ENCODE data around the gene ARNT2. TPM values are rescaled to one million over a fixed set of nuclear protein-coding genes. Genes with fewer than 3 reads are reported as not detected.
"Not testable (repeated sequence)": the region's sequence is repeated elsewhere in the genome, so short reads cannot be mapped to it uniquely, and the experiment has no call there.

ARNT2 gene
- total and polyA plus RNA-seq, 3 experiments from 2014 or later = 0.11 to 0.13 TPM; not detected in 1

- H3K27me3 Mint-ChIP-seq = peaks cover 8 to 17% of the 10 kb centered on the region in 2 donors
- peaks cover 0 to 3% (median 0%) of the 10 kb centered on the region in 5 donors for H3K9me3 Mint-ChIP-seq
- H3K27ac Mint-ChIP-seq = no peak overlapping the region
- H3K4me3 Mint-ChIP-seq = no peak overlapping the region
- Histone ChIP-seq H3K36me3 (ENCODE audit: insufficient read depth, low read length) (no peaks in the 10 kb centered on the region), H3K9me3 (ENCODE audit: low read length) (no peaks in the 10 kb centered on the region), H3K4me3 (ENCODE audit: low read length) (no peak overlapping the region), H3K4me1 (ENCODE audit: insufficient read depth, low read length) (no peaks in the 10 kb centered on the region), H3K27me3 (ENCODE audit: insufficient read depth, low read length, poor library complexity, severe bottlenecking) (no peaks in the 10 kb centered on the region), H3K27ac (ENCODE audit: low read depth, low read length) (no peak overlapping the region)
- ChIA-PET POLR2A (no interaction called here), CTCF (no interaction called here)
- no peaks in the 10 kb centered on the region for H3K36me3 Mint-ChIP-seq
- no peaks in the 10 kb centered on the region for H3K4me1 Mint-ChIP-seq
- DNase-seq = no peak
Observed at GRCh38 chr15:80639168-80639555, 235.0 kb downstream of the ARNT2 start.

DNA sequence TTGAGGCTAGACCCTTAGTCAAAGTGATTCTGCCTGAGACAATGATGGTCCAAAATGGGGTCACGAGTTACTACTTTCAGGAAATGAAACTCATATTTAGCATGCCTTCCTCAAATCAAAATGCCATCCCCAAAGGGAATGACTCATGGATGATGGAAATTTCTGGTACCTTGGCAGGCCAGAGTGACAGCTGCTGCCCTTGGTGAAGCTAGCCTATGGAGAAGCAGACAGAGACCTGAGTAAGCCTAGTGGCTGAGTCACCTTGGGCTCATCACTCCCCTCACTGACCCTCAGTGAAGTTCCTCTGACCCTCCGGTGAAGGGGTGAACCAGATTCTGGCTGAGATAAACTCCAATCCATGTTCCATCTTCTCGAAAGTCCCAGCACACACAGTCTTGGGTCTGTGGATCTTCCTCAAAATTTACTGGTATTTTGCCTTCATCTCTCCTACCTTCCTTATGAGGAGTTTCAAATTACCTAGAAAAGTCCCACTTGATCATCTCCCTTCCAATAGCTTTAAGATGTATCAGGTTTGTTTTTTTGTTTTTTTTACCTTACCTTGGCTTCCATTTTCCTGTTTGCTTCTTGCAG is 236.4 kb downstream of the ARNT2 start:
- H3K4me1 ChIP-seq (ENCODE audit: insufficient read depth, low read length) = no peaks in the 10 kb centered on the region
- Mint-ChIP-seq H3K4me3 (no peak overlapping the region), H3K4me1 (no peaks in the 10 kb centered on the region), H3K36me3 (no peaks in the 10 kb centered on the region), H3K9me3 (peaks cover 0 to 3% (median 0%) of the 10 kb centered on the region in 5 donors), H3K27ac (peak overlapping the region in 1 of 8 donors; percentile 1), H3K27me3 (peaks cover 8 to 11% of the 10 kb centered on the region in 2 donors)
- no peak overlapping the region for H3K27ac ChIP-seq (ENCODE audit: low read depth, low read length)
- H3K4me3 ChIP-seq (ENCODE audit: low read length) = no peak overlapping the region
- no peaks in the 10 kb centered on the region for H3K36me3 ChIP-seq (ENCODE audit: insufficient read depth, low read length)
- no peaks in the 10 kb centered on the region for H3K27me3 ChIP-seq (ENCODE audit: insufficient read depth, low read length, poor library complexity, severe bottlenecking)
- CTCF ChIA-PET = no interaction called here
- no peak for DNase-seq
- POLR2A ChIA-PET = no interaction called here
- no peaks in the 10 kb centered on the region for H3K9me3 ChIP-seq (ENCODE audit: low read length)

DNA sequence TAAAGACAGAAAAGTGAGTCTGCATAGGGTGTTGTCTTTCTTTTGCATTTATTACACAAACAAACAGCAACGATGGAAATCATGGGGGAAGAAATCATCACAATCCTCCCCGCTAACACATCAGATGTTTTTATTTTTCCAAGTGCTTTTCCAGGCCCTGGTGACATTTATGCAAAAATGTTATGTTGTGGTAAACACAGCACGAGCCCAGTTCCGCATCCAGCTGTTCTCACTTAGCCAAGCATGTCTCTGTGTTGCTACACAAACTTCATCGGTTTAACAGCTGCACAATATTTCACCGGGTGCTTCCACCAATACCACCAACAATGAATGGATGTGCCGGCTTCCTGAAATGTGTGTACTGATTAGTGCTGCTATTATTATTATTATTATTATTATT is 237.2 kb downstream of the ARNT2 start:
- H3K27me3 ChIP-seq (ENCODE audit: insufficient read depth, low read length, poor library complexity, severe bottlenecking) = no peaks in the 10 kb centered on the region
- no peaks in the 10 kb centered on the region for H3K4me1 ChIP-seq (ENCODE audit: insufficient read depth, low read length)
- H3K27ac ChIP-seq (ENCODE audit: low read depth, low read length) = no peak overlapping the region
- H3K36me3 Mint-ChIP-seq = no peaks in the 10 kb centered on the region
- H3K36me3 ChIP-seq (ENCODE audit: insufficient read depth, low read length) = no peaks in the 10 kb centered on the region
- CTCF ChIA-PET = no interaction called here
- H3K9me3 ChIP-seq (ENCODE audit: low read length) = no peaks in the 10 kb centered on the region
- no peak overlapping the region for H3K27ac Mint-ChIP-seq
- no peak overlapping the region for H3K4me3 ChIP-seq (ENCODE audit: low read length)
- H3K27me3 Mint-ChIP-seq = peaks cover 8 to 14% of the 10 kb centered on the region in 2 donors
- POLR2A ChIA-PET = no interaction called here
- no peaks in the 10 kb centered on the region for H3K4me1 Mint-ChIP-seq
- H3K4me3 Mint-ChIP-seq = no peak overlapping the region
- no peak for DNase-seq
- peaks cover 0 to 6% (median 0%) of the 10 kb centered on the region in 5 donors for H3K9me3 Mint-ChIP-seq

DNA sequence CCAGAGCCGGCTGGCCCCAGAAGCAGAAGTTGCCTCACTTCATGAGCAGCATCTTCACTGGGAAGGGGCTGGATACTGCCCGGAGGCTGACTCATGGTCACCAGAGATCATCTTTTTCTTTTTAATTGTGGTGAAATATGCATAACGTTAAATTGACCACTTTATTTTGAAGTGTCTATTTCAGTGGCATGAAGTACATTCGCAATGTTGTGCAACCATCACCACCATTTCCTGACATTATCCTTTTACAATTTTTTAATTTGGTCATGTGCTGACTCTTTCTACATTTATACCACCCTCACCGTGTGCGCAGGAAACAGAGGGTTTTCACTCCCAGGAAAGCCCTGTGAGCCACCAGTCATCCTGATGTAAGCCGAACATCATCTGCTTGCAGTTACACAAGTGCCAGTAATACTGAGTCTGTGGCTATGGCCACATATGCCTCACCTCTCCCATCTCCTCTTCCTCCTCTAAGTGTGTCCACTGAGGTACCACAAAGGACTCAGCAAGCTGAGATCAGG is 239.3 kb downstream of the ARNT2 start:
- ChIA-PET CTCF (no interaction called here), POLR2A (no interaction called here)
- Histone ChIP-seq H3K36me3 (ENCODE audit: insufficient read depth, low read length) (no peaks in the 10 kb centered on the region), H3K9me3 (ENCODE audit: low read length) (no peaks in the 10 kb centered on the region), H3K27ac (ENCODE audit: low read depth, low read length) (no peak overlapping the region), H3K4me1 (ENCODE audit: insufficient read depth, low read length) (no peaks in the 10 kb centered on the region), H3K4me3 (ENCODE audit: low read length) (no peak overlapping the region), H3K27me3 (ENCODE audit: insufficient read depth, low read length, poor library complexity, severe bottlenecking) (no peaks in the 10 kb centered on the region)
- Mint-ChIP-seq H3K4me3 (no peak overlapping the region), H3K36me3 (no peaks in the 10 kb centered on the region), H3K9me3 (peaks cover 0 to 14% (median 3%) of the 10 kb centered on the region in 5 donors), H3K27ac (peak overlapping the region in 1 of 8 donors; percentile 77), H3K4me1 (no peaks in the 10 kb centered on the region), H3K27me3 (peaks cover 8 to 19% of the 10 kb centered on the region in 2 donors)
- no peak for DNase-seq

DNA sequence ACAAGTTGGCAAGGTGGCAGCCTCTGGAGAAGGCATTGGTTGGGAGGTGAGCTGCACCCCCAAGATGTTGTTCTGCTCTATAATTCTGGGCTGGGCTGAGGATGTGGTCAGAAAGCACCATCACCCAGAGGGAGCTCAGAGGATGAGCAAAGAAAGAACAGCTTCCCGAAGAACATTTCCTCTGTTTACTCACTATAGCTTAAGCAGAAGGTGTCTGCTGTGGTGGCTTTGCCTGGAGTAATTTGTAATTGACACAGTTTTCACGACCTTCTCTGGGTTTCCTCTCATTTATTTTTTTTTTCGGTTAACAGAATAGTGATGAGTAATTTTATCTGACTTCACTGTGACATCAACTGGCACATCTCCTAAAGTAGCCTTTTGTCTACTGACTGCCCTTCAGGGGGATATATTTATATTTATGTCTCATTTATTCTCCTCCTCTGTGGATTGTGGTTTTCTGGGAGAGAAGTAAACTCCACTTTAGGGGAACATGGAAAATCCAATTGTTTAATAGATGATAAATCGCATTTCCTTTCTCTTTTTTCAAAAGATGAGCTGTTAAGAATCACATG is 241.4 kb downstream of the ARNT2 start:
- H3K27ac Mint-ChIP-seq = no peak overlapping the region
- DNase-seq = no peak
- peaks cover 8 to 23% of the 10 kb centered on the region in 2 donors for H3K27me3 Mint-ChIP-seq
- Histone ChIP-seq H3K27ac (ENCODE audit: low read depth, low read length) (no peak overlapping the region), H3K4me1 (ENCODE audit: insufficient read depth, low read length) (no peaks in the 10 kb centered on the region), H3K36me3 (ENCODE audit: insufficient read depth, low read length) (no peaks in the 10 kb centered on the region), H3K4me3 (ENCODE audit: low read length) (no peak overlapping the region), H3K27me3 (ENCODE audit: insufficient read depth, low read length, poor library complexity, severe bottlenecking) (no peaks in the 10 kb centered on the region), H3K9me3 (ENCODE audit: low read length) (no peaks in the 10 kb centered on the region)
- POLR2A ChIA-PET = no interaction called here
- no peaks in the 10 kb centered on the region for H3K4me1 Mint-ChIP-seq
- H3K36me3 Mint-ChIP-seq = no peaks in the 10 kb centered on the region
- CTCF ChIA-PET = interaction anchor here (0.7 kb wide), 1 partner anchor 23 kb away, joined by 3 read pairs; no protein-coding TSS in a partner anchor
- H3K4me3 Mint-ChIP-seq = no peak overlapping the region
- H3K9me3 Mint-ChIP-seq = peaks cover 0 to 12% (median 4%) of the 10 kb centered on the region in 5 donors

GRCh38 chr15:80647424-80647823 is 243.2 kb downstream of the ARNT2 start:
- Mint-ChIP-seq H3K9me3 (peaks cover 0 to 20% (median 11%) of the 10 kb centered on the region in 5 donors), H3K27me3 (peaks cover 8 to 23% of the 10 kb centered on the region in 2 donors)
- H3K9me3 ChIP-seq (ENCODE audit: low read length); H3K4me3 ChIP-seq (ENCODE audit: low read length); H3K27ac ChIP-seq (ENCODE audit: low read depth, low read length); H3K36me3 ChIP-seq (ENCODE audit: insufficient read depth, low read length); DNase-seq; H3K36me3 Mint-ChIP-seq; POLR2A ChIA-PET; H3K4me1 Mint-ChIP-seq; H3K4me3 Mint-ChIP-seq; H3K4me1 ChIP-seq (ENCODE audit: insufficient read depth, low read length); H3K27me3 ChIP-seq (ENCODE audit: insufficient read depth, low read length, poor library complexity, severe bottlenecking); H3K27ac Mint-ChIP-seq: not testable (repeated sequence)
- CTCF ChIA-PET = interaction anchor here (0.6 kb wide), 1 partner anchor 373 kb away, joined by 3 read pairs; no protein-coding TSS in a partner anchor

Other genes starting within 250 kb of the ARNT2 start
- not detected for gene CTXND1, start 152.2 kb upstream of the ARNT2 start, total RNA-seq
- gene CTXND1, start 152.2 kb upstream of the ARNT2 start, polyA plus RNA-seq = not detected